Fibroblast of skin of scalp (primary cell): ENCODE results near the gene RASSF3.
A peak's percentile ranks its signal among the peaks of the same experiment; 100 is the strongest.
"Not testable (repeated sequence)": the region's sequence is repeated elsewhere in the genome, so short reads cannot be mapped to it uniquely, and the experiment has no call there.

ENCODE experiments used
- DNase-seq: peaks from one replicate; pipeline ENCODE4 v3.0.0-alpha.2; 2013

Gene RASSF3

DNA sequence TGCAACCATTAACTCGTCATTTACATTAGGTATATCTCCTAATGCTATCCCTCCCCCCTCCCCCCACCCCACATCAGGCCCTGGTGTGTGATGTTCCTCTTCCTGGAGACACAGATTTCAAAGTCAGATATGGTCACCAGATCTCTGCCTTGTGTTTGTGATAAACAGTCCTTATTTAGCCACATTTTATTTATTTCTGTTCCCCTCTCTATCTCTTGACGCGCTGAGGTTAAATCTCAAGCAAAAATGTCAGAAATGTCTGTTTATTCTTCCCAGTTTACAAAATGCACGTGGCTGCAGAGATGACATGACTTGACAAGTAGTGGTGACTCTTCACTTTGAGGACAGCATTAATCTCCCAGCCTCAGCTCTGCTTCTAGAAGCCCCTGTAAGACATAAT lies 11.5 kb upstream of the RASSF3 start:
- DNase-seq = no peak

GRCh38 chr12:64600164-64600561 lies 10.1 kb upstream of the RASSF3 start:
- no peak for DNase-seq

DNA sequence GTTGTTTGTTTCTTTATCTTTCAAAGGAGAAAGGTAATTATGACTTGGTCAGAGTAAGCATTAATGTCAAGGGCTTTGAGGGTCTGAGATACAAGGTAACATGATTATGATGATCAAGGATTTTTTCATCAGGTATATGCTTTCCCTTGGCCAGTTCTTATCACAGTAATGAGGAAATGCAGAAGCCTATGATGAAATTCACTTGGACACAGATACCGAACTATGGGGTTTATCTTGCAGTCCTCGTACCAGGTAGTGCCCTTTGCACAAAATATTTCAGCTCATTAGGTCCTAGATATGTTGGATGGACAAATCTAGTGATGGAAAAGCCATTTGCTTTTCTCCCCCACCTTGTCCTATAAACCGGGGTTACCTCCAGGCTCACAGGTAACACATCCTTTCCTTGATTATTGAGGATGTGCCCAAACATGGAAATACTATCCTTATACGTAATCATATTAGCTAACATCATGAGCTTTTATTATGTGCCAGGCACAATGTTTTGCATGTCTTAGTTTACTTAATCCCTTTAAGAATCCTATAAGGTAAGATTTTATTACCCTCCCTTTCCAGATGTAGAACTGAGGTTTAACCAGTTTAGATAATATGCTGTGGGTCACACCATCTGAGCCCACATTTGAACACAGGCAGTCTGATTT lies 7.0 kb upstream of the RASSF3 start:
- no peak for DNase-seq

DNA sequence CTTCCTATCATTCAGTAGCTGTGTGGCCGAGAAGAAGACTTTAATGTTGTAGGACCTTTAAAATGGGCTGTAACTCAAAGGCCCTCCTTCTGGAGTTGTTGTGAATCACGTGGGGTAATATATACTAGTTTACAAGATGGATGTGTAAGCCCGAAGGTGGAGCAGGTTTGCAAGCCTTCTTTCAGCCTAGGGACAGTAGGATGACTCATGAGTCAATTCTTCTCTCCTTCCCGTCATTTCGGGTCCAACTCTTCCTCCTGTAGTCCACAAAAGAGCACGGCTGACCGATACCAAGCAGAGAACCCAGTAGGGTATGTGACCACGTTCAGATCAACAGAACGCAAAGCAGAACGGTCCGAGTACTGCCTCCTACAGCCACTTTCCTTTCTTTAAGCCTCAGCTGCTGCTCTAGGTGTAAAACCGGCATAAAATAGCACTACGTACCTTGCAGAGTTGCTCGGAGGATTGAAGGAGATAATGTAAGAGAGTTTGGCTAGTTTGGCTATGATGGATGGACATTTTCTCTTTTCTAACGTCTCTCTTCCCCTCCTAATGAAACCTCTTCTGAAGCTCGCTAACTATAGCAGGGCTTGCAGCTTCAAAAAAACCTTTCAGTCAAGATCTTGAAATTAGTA lies 1.3 kb upstream of the RASSF3 start:
- DNase-seq = no peak

DNA sequence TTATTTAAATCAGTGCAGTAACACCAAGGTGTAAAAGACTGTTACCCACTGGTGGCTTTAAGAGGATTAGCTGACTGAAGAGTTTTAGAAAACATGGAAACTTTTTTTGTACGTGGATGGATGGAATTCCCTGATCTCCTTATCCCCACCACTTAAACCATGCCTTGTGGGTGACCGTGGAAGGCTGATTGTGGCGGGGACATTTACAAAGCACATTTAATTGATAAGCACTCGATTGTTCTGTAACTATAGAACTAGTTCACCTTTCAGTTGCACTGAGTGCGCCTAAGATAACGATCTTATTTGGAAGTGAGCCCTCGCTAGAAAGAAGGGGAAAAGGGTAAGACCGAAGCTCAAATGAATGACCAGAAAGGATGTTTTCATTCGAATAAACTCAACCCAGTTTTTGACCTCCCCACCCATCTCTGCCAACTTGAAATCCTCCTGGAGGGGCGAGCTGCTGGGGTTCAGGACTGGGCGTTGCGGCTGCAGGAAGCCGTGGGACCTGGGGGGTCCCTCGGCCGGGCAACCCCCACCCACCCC lies 688 bp upstream of the RASSF3 start:
- no peak for DNase-seq

GRCh38 chr12:64610660-64611340 lies 505 bp downstream of the RASSF3 start:
- peak; percentile 57 for DNase-seq

GRCh38 chr12:64611341-64612284 lies 1.3 kb downstream of the RASSF3 start:
- DNase-seq = no peak

GRCh38 chr12:64612843-64613242 lies 2.5 kb downstream of the RASSF3 start:
- no peak for DNase-seq

- not testable (repeated sequence) for DNase-seq
These were observed 3.6 kb downstream of the RASSF3 start for GRCh38 chr12:64613775-64614398.

GRCh38 chr12:64616201-64616600 lies 5.9 kb downstream of the RASSF3 start:
- DNase-seq = peak; percentile 58

GRCh38 chr12:64618953-64619590 lies 8.8 kb downstream of the RASSF3 start:
- peak; percentile 49 for DNase-seq

- no peak for DNase-seq
These were observed 11.1 kb downstream of the RASSF3 start for GRCh38 chr12:64621257-64621942.

DNA sequence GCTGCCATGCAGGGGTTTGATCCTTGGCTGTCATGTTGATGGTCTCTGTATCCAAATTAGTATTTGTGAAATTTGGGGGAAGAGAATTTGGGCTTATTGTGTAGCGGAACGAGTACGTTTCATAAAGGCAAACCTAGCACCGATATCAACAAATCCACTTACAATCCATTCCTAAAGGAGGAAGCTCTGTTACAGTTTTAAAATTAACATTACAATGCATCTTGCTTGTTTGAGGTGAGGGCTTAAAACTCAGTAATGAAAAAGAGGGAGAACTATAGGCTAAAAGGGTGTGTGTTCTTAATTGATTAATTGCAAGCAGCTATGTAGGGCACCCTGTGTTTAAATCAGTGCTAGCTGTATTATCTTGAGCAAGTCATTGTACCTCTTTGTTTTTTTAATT lies 13.7 kb downstream of the RASSF3 start:
- DNase-seq = no peak

- DNase-seq = peak; percentile 84
These were observed 15.2 kb downstream of the RASSF3 start for GRCh38 chr12:64625243-64626077.

DNA sequence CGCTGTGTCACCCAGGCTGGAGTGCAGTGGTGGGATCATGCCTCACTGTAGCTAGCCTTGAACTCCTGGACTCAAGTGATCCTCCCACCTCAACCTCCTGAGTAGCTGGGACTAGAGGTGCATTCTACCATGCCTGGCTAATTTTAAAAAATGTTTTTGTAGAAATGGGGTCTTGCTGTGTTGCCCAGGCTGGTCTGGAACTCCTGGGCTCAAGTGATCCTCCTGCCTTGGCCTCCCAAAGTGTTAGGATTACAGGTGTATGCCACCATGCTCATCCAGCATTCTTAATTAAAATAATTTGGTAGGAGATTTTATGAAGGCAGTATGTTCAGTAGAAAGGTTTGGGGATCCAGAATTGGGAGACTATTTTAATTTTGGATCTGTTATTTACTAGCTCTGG lies 16.3 kb downstream of the RASSF3 start:
- not testable (repeated sequence) for DNase-seq

GRCh38 chr12:64627771-64628170 lies 17.5 kb downstream of the RASSF3 start:
- DNase-seq = peak; percentile 86

GRCh38 chr12:64631197-64631596 lies 20.9 kb downstream of the RASSF3 start:
- no peak for DNase-seq

DNA sequence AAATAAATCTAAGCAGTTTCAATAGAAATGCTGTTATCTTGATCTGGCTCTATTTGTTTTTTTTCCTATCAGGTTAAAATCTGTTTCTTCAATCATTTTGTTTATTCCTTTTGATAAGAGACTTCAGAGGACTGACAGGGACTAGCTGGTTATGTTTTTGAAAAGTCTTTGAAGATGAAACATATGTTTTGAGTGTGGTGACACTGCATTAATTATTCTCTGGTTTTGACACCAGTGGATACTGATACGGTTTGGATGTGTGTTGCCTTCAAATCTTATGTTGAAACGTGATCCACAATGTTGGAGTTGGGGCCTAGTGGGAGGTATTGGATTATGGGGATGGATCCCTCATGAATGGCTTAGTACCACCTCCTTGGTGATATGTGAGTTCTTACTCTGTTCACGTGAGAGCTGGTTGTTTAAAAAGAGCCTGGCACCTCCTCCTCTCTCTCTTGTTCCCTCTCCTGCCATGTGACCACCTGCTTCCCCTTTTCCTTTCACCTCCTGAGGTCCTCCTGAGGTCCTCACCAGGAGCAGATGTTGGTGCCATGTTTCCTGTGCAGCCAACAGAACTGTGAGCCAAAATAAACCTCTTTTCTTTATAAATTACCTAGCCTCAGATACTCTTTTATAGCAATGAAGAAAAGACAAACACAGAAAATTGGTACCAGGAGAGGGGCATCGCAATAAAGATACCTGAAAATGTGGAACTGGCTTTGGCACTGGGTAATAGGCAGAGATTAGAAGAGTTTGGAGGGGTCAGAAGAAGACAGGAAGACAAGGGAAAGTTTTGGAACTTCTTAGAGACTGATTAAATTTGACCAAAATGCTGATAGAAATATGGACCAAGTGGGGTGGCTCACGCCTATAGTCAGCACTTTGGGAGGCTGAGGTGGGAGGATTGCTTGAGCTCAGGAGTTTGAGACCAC lies 23.0 kb downstream of the RASSF3 start:
- no peak for DNase-seq

DNA sequence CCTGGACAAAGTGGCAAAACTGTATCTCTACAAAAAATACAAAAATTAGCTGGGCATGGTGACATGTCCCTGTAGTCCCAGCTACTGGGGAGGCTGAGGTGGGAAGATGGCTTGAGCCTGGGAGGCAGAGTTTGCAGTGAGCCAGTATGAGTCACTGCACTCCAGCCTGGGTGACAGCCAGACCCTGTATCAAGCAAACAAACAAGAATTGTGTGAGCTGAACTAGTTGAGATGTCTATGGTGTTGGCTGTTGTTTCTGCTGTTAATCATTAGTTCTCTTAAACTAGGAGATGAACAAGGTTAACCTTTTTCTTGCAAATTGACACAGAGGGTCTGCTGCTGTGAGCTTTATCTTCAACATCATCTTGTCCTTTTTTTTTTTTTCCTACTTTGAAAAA lies 23.6 kb downstream of the RASSF3 start:
- peak; percentile 65 for DNase-seq
